GM12878 (cell line): ENCODE results near the gene RHBDD3. TPM values are rescaled to one million over a fixed set of nuclear protein-coding genes. Genes with fewer than 3 reads are reported as not detected.

Experiments used
- ATAC-seq: fragments of 200-7000 bp; cut with Tn5 transposase; 3 replicates; pipeline ENCODE4 v1.9.1; 2020; ENCODE audit warnings: mild to moderate bottlenecking, moderate library complexity
- BruUV-seq: library from RNA; stranded (reverse); fragments of 400-500 nt; replicated peaks from 2 replicates; lab custom pipeline; 2021; lab: Mats Ljungman, UMichigan
- CTCF ChIA-PET: fragments of 300-600 bp; sonication (Branson Sonifier 250); formaldehyde crosslinking; extraction: SDS; loops from one replicate; lab custom pipeline; 2021; ENCODE audit warnings: inconsistent platforms; lab: Yijun Ruan, JAX
- POLR2A ChIA-PET: fragments of 350-600 bp; formaldehyde crosslinking; extraction: SDS; loops from one replicate; lab custom pipeline; 2021; ENCODE audit warnings: inconsistent platforms; lab: Charles Lee
- RAD21 ChIA-PET: fragments of 300-600 bp; sonication (Branson Sonifier 250); formaldehyde crosslinking; loops from one replicate; lab custom pipeline; 2023; ENCODE audit warnings: antibody characterized with exemption; ENCODE audit not compliant: unreplicated experiment; lab: Charles Lee
- SMC1A ChIA-PET: fragments of 300-600 bp; sonication (Branson Sonifier 250); formaldehyde crosslinking; loops from one replicate; lab custom pipeline; 2023; ENCODE audit not compliant: unreplicated experiment, uncharacterized antibody; lab: Charles Lee
- DNase-seq: peaks from one replicate; pipeline ENCODE4 v3.0.0-alpha.2; 2011; ENCODE audit warnings: low read depth, low spot score
- FAIRE-seq: peaks from 3 replicates; lab custom pipeline; 2011; peaks lifted over from hg19 to GRCh38; lab: Jason Lieb, UNC
- H2AFZ ChIP-seq: 2 replicates; pipeline ENCODE4 v1.6.0; 2011; ENCODE audit warnings: low read depth, low read length, control low read depth; ENCODE audit not compliant: control insufficient read depth
- H3K27ac ChIP-seq: 2 replicates; pipeline ENCODE4 v1.5.1; 2011; ENCODE audit warnings: control low read depth; ENCODE audit not compliant: control insufficient read depth, insufficient read depth
- H3K27me3 ChIP-seq, 2 experiments: replicated peaks in 1 of 2; 2 replicates each; pipeline versions ENCODE4 v1.6.0 to v1.6.1; 2011; ENCODE audit warnings: low read length in 1 of 2; ENCODE audit not compliant: control insufficient read depth in 2 of 2, insufficient read depth in 2 of 2
- H3K36me3 ChIP-seq, 2 experiments: 2 replicates each; pipeline ENCODE4 v1.5.1; 2011; ENCODE audit warnings: low read length in 1 of 2; ENCODE audit not compliant: control insufficient read depth in 2 of 2, insufficient read depth in 2 of 2
- H3K4me1 ChIP-seq: 2 replicates; pipeline ENCODE4 v1.6.1; 2011; ENCODE audit warnings: mild to moderate bottlenecking, low read length, moderate library complexity, mixed read lengths; ENCODE audit not compliant: control insufficient read depth, insufficient read depth
- H3K4me2 ChIP-seq: 2 replicates; pipeline ENCODE4 v1.6.0; 2011; ENCODE audit warnings: control low read depth; ENCODE audit not compliant: control insufficient read depth, insufficient read depth
- H3K4me3 ChIP-seq: fragments of 200-600 bp; sonication (generic); 2 replicates; pipeline ENCODE4 v1.5.1; 2016
- H3K79me2 ChIP-seq: 2 replicates; pipeline ENCODE4 v1.6.0; 2011; ENCODE audit warnings: low read length; ENCODE audit not compliant: control insufficient read depth, insufficient read depth
- H3K9ac ChIP-seq: 2 replicates; pipeline ENCODE4 v1.8.0; 2011; ENCODE audit warnings: low read length, control low read depth, mixed read lengths; ENCODE audit not compliant: control insufficient read depth, insufficient read depth
- H3K9me3 ChIP-seq: replicated peaks from 3 replicates; pipeline ENCODE4 v1.5.1; 2011; ENCODE audit warnings: mild to moderate bottlenecking, low read length; ENCODE audit not compliant: control insufficient read depth, insufficient read depth
- H4K20me1 ChIP-seq: 2 replicates; pipeline ENCODE4 v1.6.0; 2011; ENCODE audit not compliant: control insufficient read depth, insufficient read depth
- ATF7 ChIP-seq: fragments of 450-650 bp; IDR thresholded peaks from 2 replicates; pipeline ENCODE4 v1.6.1; 2016; ENCODE audit warnings: low read depth, mild to moderate bottlenecking
- CBX5 ChIP-seq: sonication (generic); IDR thresholded peaks from 2 replicates; pipeline ENCODE4 v1.6.1; 2016; ENCODE audit warnings: low read depth, moderate library complexity, mild to moderate bottlenecking, inconsistent platforms
- EED ChIP-seq: sonication (generic); IDR thresholded peaks from 2 replicates; pipeline ENCODE4 v1.6.1; 2016; ENCODE audit warnings: antibody characterized with exemption, low read depth
- IKZF1 ChIP-seq: fragments of 450-650 bp; conservative IDR thresholded peaks from 2 replicates; pipeline ENCODE4 v1.6.1; 2017; ENCODE audit warnings: antibody characterized with exemption, mild to moderate bottlenecking
- LARP7 ChIP-seq: fragments of 450-650 bp; IDR thresholded peaks from 2 replicates; pipeline ENCODE4 v1.6.1; 2017; ENCODE audit warnings: mild to moderate bottlenecking
- POLR2A ChIP-seq: IDR thresholded peaks from 2 replicates; pipeline ENCODE4 v1.6.1; 2011; ENCODE audit warnings: low read depth, mild to moderate bottlenecking, low read length
- RELA ChIP-seq: fragments of 450-650 bp; IDR thresholded peaks from 2 replicates; pipeline ENCODE4 v1.8.0; 2014; ENCODE audit warnings: borderline replicate concordance; ENCODE audit not compliant: partially characterized antibody
- SPI1 ChIP-seq: IDR thresholded peaks from 2 replicates; pipeline ENCODE4 v1.6.1; 2011; ENCODE audit warnings: low read depth, mild to moderate bottlenecking, low read length, moderate library complexity, borderline replicate concordance; ENCODE audit not compliant: insufficient read depth
- SUPT20H ChIP-seq: IDR thresholded peaks from 2 replicates; pipeline ENCODE4 v1.6.1; 2011; ENCODE audit warnings: low read depth, mild to moderate bottlenecking, low read length, moderate library complexity, borderline replicate concordance; ENCODE audit not compliant: control insufficient read depth
- WGBS: methylation state at CpG from one replicate; pipeline ENCODE4 v1.1.6; 2016; ENCODE audit warnings: low lambda C conversion rate; ENCODE audit not compliant: insufficient replicate concordance, insufficient coverage; ENCODE audit errors: missing lambda C conversion rate; 5-methylcytosine and 5-hydroxymethylcytosine counted together
- in situ Hi-C: fragments of 300-500 bp; cut with MboI; formaldehyde crosslinking; loops from 9 replicates; pipeline ENCODE4 v1.14.3; 2018; ENCODE audit warnings: mixed read lengths
- intact Hi-C: fragments of 100-400 bp; cut with micrococcal nuclease; formaldehyde crosslinking; loops from one replicate; pipeline ENCODE4 v1.14.2; 2022; ENCODE audit not compliant: unreplicated experiment
- polyA plus RNA-seq, 11 experiments: library from polyadenylated mRNA; depleted of rRNA in 4 of 11; unstranded in 6 of 11; stranded (reverse) in 5 of 11; fragments of >200 nt; fragmentation: Nextera tagmentation in 4 of 11; fragmentation: Illumina TruSeq in 1 of 11; extraction: Ambion mirVana in 4 of 11; extraction: Trizol in 1 of 11; gene quantifications; 1 replicate in 1 of 11; 2 replicates in 10 of 11; pipeline versions ENCODE4 v1.2.1 to v1.2.3, GENCODE V29; 2011 to 2016; ENCODE audit warnings: inconsistent platforms in 2 of 11, missing spikeins in 2 of 11, low read depth in 1 of 11
- total RNA-seq, 4 experiments: library from RNA; depleted of rRNA in 3 of 4; stranded (reverse); fragments of >200 nt in 3 of 4; fragmentation: Illumina TruSeq in 1 of 4; extraction: Trizol in 1 of 4; gene quantifications; 2 replicates each; pipeline versions ENCODE4 v1.2.1 to v1.2.3, GENCODE V29; 2013 to 2021

RHBDD3 gene
- total and polyA plus RNA-seq, 10 of the 15 experiments (the other 5 are each of a cell fraction or from before 2014, with no cell fraction given), result 0.27 to 41.2 (median 20.1) TPM

GRCh38 chr22:29233277-29233877, 34.4 kb downstream of the RHBDD3 start:
- DNase-seq, result no peak
- no TSS peak for BruUV-seq
- no peak overlapping the region for H3K4me2 ChIP-seq
- FAIRE-seq, result no peak
- H3K36me3 ChIP-seq, result no peaks in the 10 kb centered on the region
- H4K20me1 ChIP-seq, result no peaks in the 10 kb centered on the region
- in situ Hi-C loops (no loop called here), intact Hi-C loops (no loop called here)
- no peak overlapping the region for H3K9ac ChIP-seq
- no peaks in the 10 kb centered on the region for H3K27me3 ChIP-seq
- H3K27ac ChIP-seq, result no peak overlapping the region
- TF ChIP-seq POLR2A (no peak), LARP7 (no peak), SUPT20H (no peak), SPI1 (no peak), ATF7 (no peak), EED (no peak), IKZF1 (no peak), RELA (no peak), CBX5 (no peak)
- RAD21 ChIA-PET, result interaction anchor here (0.6 kb wide), 1 partner anchor 8 kb away, joined by 3 read pairs; no protein-coding TSS in a partner anchor
- CTCF ChIA-PET, result interaction anchor here (0.7 kb wide), 1 partner anchor 21 kb away, joined by 3 read pairs; no protein-coding TSS in a partner anchor
- SMC1A ChIA-PET, result no interaction called here
- H3K79me2 ChIP-seq, result no peaks in the 10 kb centered on the region
- peaks cover 2% of the 10 kb centered on the region; the same call in 1 of the 3 replicates for H3K9me3 ChIP-seq
- H3K4me3 ChIP-seq, result no peak overlapping the region
- H3K4me1 ChIP-seq, result no peaks in the 10 kb centered on the region
- peak; percentile 8; the same call in 2 of the 3 replicates for ATAC-seq
- POLR2A ChIA-PET, result no interaction called here
- WGBS, result 100% methylated on average over 1 of the region's 1 CpG
- H2AFZ ChIP-seq, result no peak overlapping the region
